Activated CD4-positive, alpha-beta T cell treated with anti-CD3 and anti-CD28 coated beads for 36 hours (primary cell): Measurements from ENCODE around the gene CPEB1. TPM values are rescaled to one million over a fixed set of nuclear protein-coding genes. Genes with fewer than 3 reads are reported as not detected.
A peak's percentile ranks its signal among the peaks of the same experiment; 100 is the strongest.

Source experiments
- ATAC-seq: fragments of 200-7000 bp; cut with Tn5 transposase; one replicate; pipeline ENCODE4 v1.10.0; 2021; ENCODE audit warnings: mild to moderate bottlenecking, moderate library complexity
- CTCF ChIA-PET: fragments of 350-600 bp; sonication (Branson Sonifier 250); formaldehyde crosslinking; loops from one replicate; lab custom pipeline; 2021; ENCODE audit warnings: antibody characterized with exemption; lab: Charles Lee
- POLR2A ChIA-PET: fragments of 350-600 bp; sonication (Branson Sonifier 250); formaldehyde crosslinking; loops from one replicate; lab custom pipeline; 2021; ENCODE audit warnings: antibody characterized with exemption, inconsistent platforms; lab: Charles Lee
- DNase-seq: peaks from one replicate; pipeline ENCODE4 v3.0.0-alpha.2; 2020
- H3K27ac Mint-ChIP-seq: one replicate; pipeline ENCODE4 v1.8.0; 2021; ENCODE audit warnings: mixed read lengths
- H3K27me3 Mint-ChIP-seq: one replicate; pipeline ENCODE4 v1.8.0; 2021; ENCODE audit warnings: mixed read lengths
- H3K36me3 Mint-ChIP-seq: one replicate; pipeline ENCODE4 v1.8.0; 2021; ENCODE audit warnings: low read depth, mixed read lengths
- H3K4me1 Mint-ChIP-seq: one replicate; pipeline ENCODE4 v1.8.0; 2021; ENCODE audit warnings: mixed read lengths
- H3K4me3 Mint-ChIP-seq: one replicate; pipeline ENCODE4 v1.8.0; 2021; ENCODE audit warnings: mild to moderate bottlenecking, moderate library complexity, mixed read lengths
- H3K9me3 Mint-ChIP-seq: one replicate; pipeline ENCODE4 v1.8.0; 2021; ENCODE audit warnings: low read depth, mixed read lengths
- intact Hi-C, 2 experiments: fragments of 100-400 bp; cut with DNase I in 1 of 2; cut with micrococcal nuclease in 1 of 2; formaldehyde crosslinking; loops; one replicate each; pipeline versions ENCODE4 v1.14.2 to v1.15.1; 2022 to 2024; cut with DNase I, micrococcal nuclease
- total RNA-seq, 2 experiments: library from RNA; stranded (reverse); gene quantifications; one replicate each; pipeline ENCODE4 v1.2.3, GENCODE V29; 2021

The CPEB1 gene
- under 1 TPM; 0.16 to 0.18 TPM for total RNA-seq

DNA sequence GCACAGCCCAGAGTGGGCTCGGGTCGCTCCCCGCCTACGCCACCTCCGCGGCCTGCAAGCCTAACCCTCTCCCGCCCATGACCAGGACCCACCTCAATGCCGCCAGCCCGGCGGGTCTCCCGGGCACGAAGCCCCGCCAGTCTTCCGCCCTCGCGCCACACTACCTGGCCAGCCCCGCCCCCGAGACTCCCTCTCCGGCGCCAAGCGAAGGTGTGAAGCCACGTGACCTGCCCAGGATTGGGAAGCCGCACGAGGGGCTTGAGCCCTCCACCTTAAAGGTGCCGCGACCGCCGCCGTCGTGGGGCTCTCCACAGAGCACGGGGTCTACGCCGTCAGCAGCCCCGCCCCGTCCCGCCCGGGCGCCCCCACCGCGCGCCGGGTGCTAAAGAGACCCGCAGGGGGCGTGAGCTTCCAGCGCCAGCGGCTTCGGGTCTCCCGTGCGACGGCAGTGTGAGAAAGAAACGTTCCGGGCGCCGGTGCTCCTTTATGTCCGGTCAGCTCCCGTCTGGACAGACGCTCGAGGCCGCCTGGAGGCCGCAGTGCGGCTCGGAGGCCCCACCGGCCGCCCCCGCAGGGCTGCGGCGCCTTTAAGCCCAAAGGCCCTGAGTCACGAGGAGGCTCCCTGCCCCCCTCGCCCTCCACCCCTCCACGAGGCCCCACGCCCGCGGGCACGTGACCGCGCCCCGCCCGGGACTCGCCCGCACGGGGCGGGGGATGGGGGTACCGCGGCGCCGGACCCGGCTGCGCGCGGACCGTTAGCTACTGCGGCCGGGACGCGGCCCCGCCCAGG lies at the start of gene CPEB1:
Gene CPEB1 (minus strand): TSS at position 319 of the 790 bp plus-strand sequence. CDS start 18,904 bp downstream, outside the sequence.
- ATAC-seq (peak; percentile 66), DNase-seq (peak; percentile 60)
- H3K27ac Mint-ChIP-seq, result no peak within 1 kb of the TSS
- peaks cover 3% of the 10 kb centered on the region for H3K4me1 Mint-ChIP-seq
- H3K27me3 Mint-ChIP-seq, result peaks cover 42% of the 10 kb centered on the region
- no peak within 1 kb of the TSS for H3K4me3 Mint-ChIP-seq
- intact Hi-C loops, result loop anchor here in 1 of 2 experiments (1.0 to 5.0 kb wide), 3 partner anchors 33 to 105 kb away; partner anchors contain the start of genes AP3B2 and RPS17
- ChIA-PET CTCF (interaction anchor here (0.7 kb wide), 1 partner anchor 356 kb away, joined by 3 read pairs; no protein-coding TSS in a partner anchor), POLR2A (no interaction called here)
- H3K36me3 Mint-ChIP-seq, result no peaks in the 10 kb centered on the region
- H3K9me3 Mint-ChIP-seq, result no peaks in the 10 kb centered on the region

DNA sequence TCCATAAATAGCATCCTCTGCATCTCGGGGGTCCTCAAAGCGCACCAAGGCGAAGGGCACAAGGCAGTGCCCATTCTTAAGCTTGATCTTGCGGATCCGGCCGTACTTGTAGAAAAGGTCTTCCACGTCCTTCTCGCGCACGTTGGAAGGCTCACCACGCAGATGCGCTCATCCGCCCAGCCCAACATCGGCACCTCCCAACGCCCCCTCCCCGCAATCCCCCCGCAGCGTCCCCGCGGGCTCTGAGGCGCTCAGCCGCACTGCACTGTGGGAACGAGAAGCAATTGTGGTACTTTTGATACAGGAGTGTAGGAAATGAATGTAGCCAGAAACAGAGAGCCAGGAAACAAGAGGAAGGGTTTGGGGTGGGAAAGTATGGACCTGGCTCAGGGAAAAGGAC lies 45.0 kb upstream of the CPEB1 start:
- intact Hi-C loops, result no loop called here
- ChIA-PET CTCF (interaction anchor here (0.7 kb wide), 1 partner anchor 22 kb away, joined by 4 read pairs; no protein-coding TSS in a partner anchor), POLR2A (no interaction called here)
- H3K4me3 Mint-ChIP-seq, result no peak overlapping the region
- no peaks in the 10 kb centered on the region for H3K36me3 Mint-ChIP-seq
- H3K9me3 Mint-ChIP-seq, result no peaks in the 10 kb centered on the region
- ATAC-seq (no peak), DNase-seq (no peak)
- no peaks in the 10 kb centered on the region for H3K27me3 Mint-ChIP-seq
- no peaks in the 10 kb centered on the region for H3K4me1 Mint-ChIP-seq
- H3K27ac Mint-ChIP-seq, result no peak overlapping the region

DNA sequence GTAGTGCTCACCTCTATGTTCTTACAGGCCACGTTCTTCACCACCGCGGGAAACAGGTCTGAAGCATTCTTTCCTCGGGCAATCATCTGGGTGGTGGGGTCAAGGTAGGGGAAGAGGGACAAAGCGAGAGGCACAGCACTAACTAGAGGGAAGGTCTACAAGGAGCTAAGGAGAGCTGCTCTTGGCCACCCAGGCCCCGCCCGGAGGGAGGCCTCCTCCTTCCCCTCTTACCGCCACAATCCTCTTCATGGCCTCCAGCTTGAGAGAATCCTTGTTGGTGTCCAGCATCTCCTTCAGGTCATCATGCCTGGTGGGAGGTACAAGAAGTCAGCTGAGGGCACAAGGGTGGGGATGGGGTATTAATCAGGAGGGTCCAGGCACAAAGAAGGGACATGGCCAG lies 42.0 kb upstream of the CPEB1 start:
- Mint-ChIP-seq H3K4me1 (no peaks in the 10 kb centered on the region), H3K9me3 (no peaks in the 10 kb centered on the region), H3K27ac (no peak overlapping the region), H3K36me3 (no peaks in the 10 kb centered on the region), H3K4me3 (no peak overlapping the region), H3K27me3 (peaks cover 2% of the 10 kb centered on the region)
- no peak for DNase-seq
- intact Hi-C loops, result no loop called here
- ATAC-seq, result no peak
- POLR2A ChIA-PET, result interaction anchor here (0.6 kb wide), 1 partner anchor 114 kb away, joined by 6 read pairs; no protein-coding TSS in a partner anchor
- CTCF ChIA-PET, result no interaction called here

DNA sequence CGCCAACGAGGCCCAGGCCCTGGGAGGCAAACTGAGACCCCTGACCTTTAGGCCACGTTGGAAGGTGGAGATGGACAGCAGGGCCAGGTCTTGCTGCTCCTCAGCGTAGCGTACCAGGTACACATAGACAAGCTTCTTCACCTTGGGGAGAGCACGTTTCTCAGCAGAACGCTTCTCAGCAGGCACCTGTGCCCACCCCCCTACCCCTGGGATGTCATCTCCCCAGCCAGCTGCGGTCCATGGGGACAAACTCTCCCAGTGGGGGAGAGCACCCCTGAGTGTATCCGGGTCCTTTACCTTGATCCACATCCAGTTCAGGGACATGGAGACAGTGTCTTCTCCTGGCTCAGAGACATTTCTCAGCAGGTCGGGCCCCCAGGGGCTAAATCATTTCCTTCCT lies 41.5 kb upstream of the CPEB1 start:
- CTCF ChIA-PET, result no interaction called here
- Mint-ChIP-seq H3K4me1 (no peaks in the 10 kb centered on the region), H3K27ac (no peak overlapping the region), H3K36me3 (no peaks in the 10 kb centered on the region), H3K9me3 (no peaks in the 10 kb centered on the region), H3K4me3 (no peak overlapping the region), H3K27me3 (peaks cover 2% of the 10 kb centered on the region)
- ATAC-seq (no peak), DNase-seq (no peak)
- POLR2A ChIA-PET, result no interaction called here
- intact Hi-C loops, result no loop called here

DNA sequence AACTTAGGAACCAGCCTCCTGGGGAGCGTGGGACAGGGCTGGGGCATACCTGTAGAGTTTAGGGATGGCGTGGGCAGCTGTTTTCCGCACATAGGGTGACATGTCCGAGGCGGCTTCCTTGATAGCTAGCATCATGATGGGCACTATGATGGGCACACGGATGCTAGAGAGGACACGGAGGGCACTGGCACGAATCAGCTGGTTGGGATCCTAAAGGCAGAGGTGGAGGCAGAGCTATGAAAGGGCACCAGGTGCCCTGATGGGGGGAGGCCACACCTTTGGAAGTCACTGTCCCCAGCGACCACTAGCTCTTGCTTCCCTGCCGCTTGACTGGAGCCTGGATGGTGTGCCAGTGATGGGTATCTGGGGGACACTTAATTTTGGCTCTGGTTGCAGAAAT lies 34.2 kb upstream of the CPEB1 start:
- intact Hi-C loops, result loop anchor here (2.0 to 5.0 kb wide), 2 partner anchors 27 to 331 kb away; partner anchors contain the start of genes AP3B2 (in 1 of the 2) and C15orf40 (in 1 of the 2)
- DNase-seq (no peak), ATAC-seq (no peak)
- Mint-ChIP-seq H3K27ac (peak overlapping the region; percentile 85), H3K36me3 (no peaks in the 10 kb centered on the region), H3K9me3 (no peaks in the 10 kb centered on the region), H3K27me3 (peaks cover 7% of the 10 kb centered on the region), H3K4me1 (peaks cover 10% of the 10 kb centered on the region), H3K4me3 (peak overlapping the region; percentile 80)
- CTCF ChIA-PET, result interaction anchor here (0.6 kb wide), 1 partner anchor 316 kb away, joined by 3 read pairs; no protein-coding TSS in a partner anchor
- POLR2A ChIA-PET, result interaction anchor here (0.6 kb wide), 1 partner anchor 140 kb away, joined by 5 read pairs; no protein-coding TSS in a partner anchor

DNA sequence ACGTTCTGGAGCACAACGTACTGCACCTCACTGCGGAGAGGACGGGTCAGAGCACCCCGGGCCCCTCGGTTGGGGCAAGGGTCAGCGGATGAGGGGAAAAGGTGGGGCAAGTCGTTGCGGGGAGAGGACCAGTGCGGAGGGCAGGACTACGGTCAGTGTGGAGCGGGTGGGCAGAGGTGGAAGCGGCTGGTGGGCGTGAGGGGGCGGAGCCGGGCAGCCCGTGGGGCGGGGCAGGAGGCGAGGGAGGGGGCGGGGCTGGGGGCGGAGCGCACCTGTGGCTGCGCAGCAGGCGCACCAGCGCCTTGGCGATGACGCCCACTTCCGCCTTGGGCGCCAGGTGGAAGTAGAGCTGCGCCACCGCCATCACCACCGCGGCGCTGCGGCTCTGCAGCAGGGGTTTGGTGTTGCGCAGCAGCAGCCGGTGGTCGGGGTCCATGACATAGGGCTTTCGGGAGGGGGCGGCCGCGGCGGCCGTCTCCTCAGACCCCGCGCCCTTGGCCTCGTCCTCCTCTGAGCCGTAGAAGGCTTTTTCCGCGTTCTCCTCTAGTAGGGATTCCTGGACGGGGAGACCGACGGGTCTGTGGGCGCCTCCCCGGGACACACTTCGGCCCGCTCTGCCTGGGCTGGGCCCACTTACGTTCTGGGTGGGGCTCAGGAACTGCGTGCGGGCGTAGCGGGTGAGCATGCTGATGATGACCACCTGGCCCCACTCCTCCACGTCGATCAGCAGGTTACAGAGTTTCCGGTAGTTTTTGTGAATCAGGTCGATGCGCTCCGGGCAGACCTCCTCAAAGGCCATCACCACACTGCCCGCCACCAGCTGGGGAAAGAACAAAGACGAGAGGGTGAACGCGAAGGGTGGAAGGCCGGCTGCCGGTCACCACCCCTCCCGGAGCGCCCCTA lies 33.3 kb upstream of the CPEB1 start:
- H3K4me3 Mint-ChIP-seq, result peak overlapping the region; percentile 80
- peaks cover 10% of the 10 kb centered on the region for H3K4me1 Mint-ChIP-seq
- H3K36me3 Mint-ChIP-seq, result no peaks in the 10 kb centered on the region
- intact Hi-C loops, result loop anchor here (1.0 to 5.0 kb wide), 8 partner anchors 28 to 387 kb away; partner anchors contain the start of genes AP3B2 (in 2 of the 2), BTBD1 (in 1 of the 2), C15orf40 (in 1 of the 2) and CPEB1 (in 1 of the 2)
- peaks cover 7% of the 10 kb centered on the region for H3K27me3 Mint-ChIP-seq
- ChIA-PET CTCF (interaction anchor here (1.2 kb wide), 1 partner anchor 69 kb away, joined by 3 read pairs; no protein-coding TSS in a partner anchor), POLR2A (no interaction called here)
- DNase-seq (peak; percentile 90), ATAC-seq (peak; percentile 96)
- H3K9me3 Mint-ChIP-seq, result no peaks in the 10 kb centered on the region
- peak overlapping the region; percentile 85 for H3K27ac Mint-ChIP-seq

DNA sequence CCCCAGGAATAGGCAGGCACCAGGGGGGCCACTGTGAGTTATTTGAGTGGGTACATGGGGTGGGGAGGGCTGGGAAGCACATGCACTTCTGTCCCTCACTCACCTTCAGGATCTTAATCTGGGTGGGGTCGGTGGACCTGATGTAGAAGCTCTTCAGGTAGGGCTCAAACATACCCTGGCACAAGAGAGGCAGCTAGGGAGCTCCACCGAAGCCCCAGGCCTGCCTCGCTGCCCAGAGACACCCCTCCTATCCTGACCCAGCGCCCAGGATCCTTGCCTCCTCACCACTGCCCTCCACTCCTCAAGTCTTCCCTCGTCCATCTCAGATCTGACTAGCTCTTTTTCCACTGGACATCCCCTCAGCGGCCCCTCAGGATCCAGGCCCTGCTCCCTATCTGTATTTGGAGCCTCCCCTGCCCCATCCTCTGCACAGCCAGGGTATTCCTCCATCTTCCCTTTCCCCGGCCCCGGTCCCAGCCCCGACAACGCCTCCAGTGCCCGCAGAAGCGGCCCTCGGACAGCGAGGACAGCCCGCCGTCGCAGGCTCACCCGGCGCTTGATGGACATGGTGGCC lies 32.5 kb upstream of the CPEB1 start:
- Mint-ChIP-seq H3K4me1 (peaks cover 10% of the 10 kb centered on the region), H3K36me3 (no peaks in the 10 kb centered on the region), H3K27me3 (peaks cover 6% of the 10 kb centered on the region), H3K4me3 (peak overlapping the region; percentile 80), H3K27ac (no peak overlapping the region), H3K9me3 (no peaks in the 10 kb centered on the region)
- POLR2A ChIA-PET, result no interaction called here
- ATAC-seq (no peak), DNase-seq (no peak)
- intact Hi-C loops, result loop anchor here (1.0 to 5.0 kb wide), 8 partner anchors 29 to 388 kb away; partner anchors contain the start of genes AP3B2 (in 2 of the 2), BTBD1 (in 1 of the 2), C15orf40 (in 1 of the 2) and CPEB1 (in 1 of the 2)
- CTCF ChIA-PET, result interaction anchor here (0.7 to 1.2 kb wide), 2 partner anchors 70 to 885 kb away, joined by 3 read pairs; no protein-coding TSS in a partner anchor

DNA sequence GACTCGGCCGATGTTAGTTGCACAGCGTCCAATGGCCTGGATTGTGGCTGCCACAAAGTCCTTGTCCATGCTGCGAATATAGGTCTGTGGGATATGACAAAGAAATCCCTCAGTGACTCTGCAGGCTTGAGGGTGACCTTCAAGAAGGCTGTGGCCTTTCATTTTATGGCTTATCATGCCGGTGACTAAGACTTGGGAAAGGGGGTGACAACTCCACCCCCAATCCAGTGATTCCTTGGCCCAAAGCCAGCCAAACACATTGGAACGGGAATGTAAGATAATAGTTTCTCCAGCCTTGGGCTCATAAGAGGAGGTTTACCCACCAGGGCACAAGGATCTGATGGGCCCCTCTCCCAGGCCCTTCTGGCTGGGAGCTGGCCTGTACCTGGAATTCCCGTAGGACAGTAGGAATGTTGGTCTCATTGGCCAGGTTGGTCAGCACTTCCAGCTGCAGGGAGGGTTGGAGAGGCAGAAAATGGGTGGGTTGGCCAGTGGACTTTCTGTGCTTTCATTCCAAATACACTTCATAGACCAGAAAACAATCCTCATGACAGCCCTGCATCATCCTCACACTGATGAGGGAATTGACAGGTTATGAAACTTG lies 30.7 kb upstream of the CPEB1 start:
- H3K9me3 Mint-ChIP-seq, result no peaks in the 10 kb centered on the region
- H3K4me1 Mint-ChIP-seq, result peaks cover 10% of the 10 kb centered on the region
- ChIA-PET CTCF (interaction anchor here (1.7 kb wide), 1 partner anchor 37 kb away, joined by 6 read pairs; no protein-coding TSS in a partner anchor), POLR2A (no interaction called here)
- ATAC-seq (no peak), DNase-seq (no peak)
- no peak overlapping the region for H3K27ac Mint-ChIP-seq
- H3K4me3 Mint-ChIP-seq, result no peak overlapping the region
- no peaks in the 10 kb centered on the region for H3K36me3 Mint-ChIP-seq
- intact Hi-C loops, result no loop called here
- peaks cover 6% of the 10 kb centered on the region for H3K27me3 Mint-ChIP-seq

DNA sequence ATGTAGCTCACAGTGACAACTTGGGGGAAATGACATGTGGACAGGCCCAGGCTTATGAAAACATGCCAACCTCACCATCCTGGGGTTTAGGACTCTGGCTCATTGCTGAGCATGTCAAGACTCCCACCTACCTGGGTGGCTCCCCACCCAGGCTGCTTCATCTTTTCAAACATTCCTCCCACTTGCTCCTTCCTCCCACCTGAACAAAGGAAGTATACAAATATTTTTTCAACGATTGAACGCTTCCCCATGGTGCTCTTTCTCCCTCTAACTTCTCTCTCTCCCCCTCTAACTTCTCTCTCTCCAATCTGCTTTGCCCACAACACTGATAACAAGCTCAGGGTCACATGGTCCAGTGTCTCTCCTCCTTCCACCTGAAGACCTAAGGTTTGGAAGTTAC lies 27.7 kb upstream of the CPEB1 start:
- intact Hi-C loops, result no loop called here
- POLR2A ChIA-PET, result no interaction called here
- Mint-ChIP-seq H3K36me3 (no peaks in the 10 kb centered on the region), H3K27me3 (peaks cover 3% of the 10 kb centered on the region), H3K27ac (no peak overlapping the region), H3K4me3 (no peak overlapping the region), H3K9me3 (no peaks in the 10 kb centered on the region), H3K4me1 (peaks cover 3% of the 10 kb centered on the region)
- ATAC-seq (no peak), DNase-seq (no peak)
- CTCF ChIA-PET, result no interaction called here

DNA sequence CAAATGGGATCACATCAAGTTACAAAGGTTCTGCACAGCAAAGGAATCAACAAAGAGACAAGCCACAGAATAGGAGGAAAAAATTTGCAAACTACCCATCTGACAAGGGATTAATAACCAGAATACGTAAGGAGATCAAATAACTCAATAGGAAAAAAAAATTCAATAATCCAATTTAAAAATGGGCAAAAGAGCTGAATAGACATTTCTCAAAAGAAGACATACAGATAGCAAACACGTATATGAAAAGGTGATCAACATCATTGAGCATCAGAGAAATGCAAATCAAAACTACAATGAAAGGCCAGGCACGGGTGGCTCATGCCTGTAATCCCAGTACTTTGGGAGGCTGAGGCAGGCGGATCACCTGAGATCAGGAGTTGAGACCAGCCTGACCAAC lies 23.5 kb upstream of the CPEB1 start:
- Mint-ChIP-seq H3K4me3 (no peak overlapping the region), H3K27me3 (no peaks in the 10 kb centered on the region), H3K27ac (no peak overlapping the region), H3K9me3 (no peaks in the 10 kb centered on the region), H3K36me3 (no peaks in the 10 kb centered on the region), H3K4me1 (no peaks in the 10 kb centered on the region)
- intact Hi-C loops, result no loop called here
- CTCF ChIA-PET, result no interaction called here
- DNase-seq (no peak), ATAC-seq (no peak)
- POLR2A ChIA-PET, result no interaction called here
